Activated T-cell treated with anti-CD3 and anti-CD28 coated beads for 24 hours (primary cell): ENCODE data around the gene ARHGAP22.
"Not testable (repeated sequence)": the region's sequence is repeated elsewhere in the genome, so short reads cannot be mapped to it uniquely, and the experiment has no call there.

Experiments used
- DNase-seq: peaks from one replicate; pipeline ENCODE4 v3.0.0-alpha.2; 2020; ENCODE audit warnings: low read depth

Gene ARHGAP22

GRCh38 chr10:48450233-48450740 lies 154.6 kb downstream of the ARHGAP22 start:
- no peak for DNase-seq

DNA sequence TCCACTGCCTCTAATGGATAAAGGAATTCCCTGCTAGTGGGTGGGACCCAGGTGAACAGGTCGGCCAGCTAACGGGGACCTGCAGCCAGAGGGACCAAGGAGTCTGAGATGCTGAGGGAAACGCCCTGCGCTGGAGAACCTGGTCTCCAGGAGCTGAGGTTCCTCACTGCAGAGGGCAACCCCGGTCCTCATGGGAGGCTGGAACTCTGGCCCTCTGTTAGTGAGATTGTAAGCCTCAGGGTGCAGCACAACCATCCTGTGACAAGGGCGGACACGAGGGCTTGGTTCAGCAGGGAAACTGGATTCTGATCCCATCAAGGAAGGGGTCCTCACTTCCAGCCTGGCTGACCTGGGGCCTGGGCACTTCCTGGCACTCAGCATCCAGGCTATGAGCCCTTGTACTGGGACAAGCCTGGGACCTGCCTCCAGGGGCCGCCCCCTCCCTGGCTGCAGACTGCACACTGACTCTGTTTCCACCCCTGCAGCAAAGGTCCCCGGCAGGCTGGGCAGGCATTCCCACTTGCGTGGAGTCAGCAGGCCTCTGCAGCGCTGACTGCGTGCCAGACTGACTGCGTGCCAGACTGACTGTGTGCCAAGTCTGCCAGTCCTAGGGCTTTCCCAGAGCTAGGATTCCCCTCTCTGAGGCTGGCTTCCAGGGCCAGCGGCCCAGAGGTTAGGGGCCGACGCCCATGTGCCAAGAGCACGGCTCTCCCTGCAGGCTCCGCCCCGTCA lies 155.2 kb downstream of the ARHGAP22 start:
- DNase-seq = no peak

- no peak for DNase-seq
These were observed 156.1 kb downstream of the ARHGAP22 start for GRCh38 chr10:48448796-48449195.

GRCh38 chr10:48447356-48448215 lies 157.3 kb downstream of the ARHGAP22 start:
- DNase-seq = no peak

DNA sequence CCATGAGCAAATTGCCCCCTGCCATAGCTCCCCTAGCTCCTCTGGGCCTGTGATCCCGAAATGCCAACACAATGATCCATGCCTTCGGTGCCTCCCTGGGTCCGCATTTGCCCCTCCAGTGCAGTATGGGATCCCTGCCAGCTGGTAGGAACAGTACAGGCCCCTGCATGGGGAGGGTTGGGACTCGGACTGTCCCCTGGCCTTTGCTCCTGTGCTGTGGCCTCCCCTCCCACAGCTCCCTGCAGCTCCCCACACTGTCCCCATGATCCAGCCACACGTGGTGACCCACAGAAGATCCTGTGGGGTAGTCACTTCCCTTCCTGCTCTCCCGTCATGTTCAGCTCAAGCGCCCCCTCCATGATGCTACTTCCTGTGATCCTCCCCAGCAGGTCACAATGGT lies 158.1 kb downstream of the ARHGAP22 start:
- no peak for DNase-seq

GRCh38 chr10:48445932-48446331 lies 158.9 kb downstream of the ARHGAP22 start:
- DNase-seq = no peak

- DNase-seq = no peak
These were observed 159.7 kb downstream of the ARHGAP22 start for GRCh38 chr10:48444861-48445841.

DNA sequence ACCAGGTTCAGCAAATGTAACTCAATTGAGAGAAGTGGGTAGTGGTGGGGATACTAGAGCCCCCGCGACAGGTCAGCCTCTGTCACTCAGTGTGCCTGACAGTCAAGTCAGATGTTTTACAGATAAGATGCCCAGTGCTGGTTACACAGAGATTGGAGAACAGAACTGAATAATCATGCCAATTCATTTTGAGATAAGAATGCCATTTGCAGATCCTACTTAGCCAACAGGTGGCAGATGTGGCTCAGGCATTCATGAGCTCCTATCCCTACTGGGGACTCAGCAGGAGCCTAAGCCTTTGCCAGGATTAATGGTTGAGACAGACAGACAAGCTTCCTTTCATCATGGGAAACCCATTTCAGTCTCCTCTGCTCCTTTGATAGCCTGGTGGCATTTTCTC lies 160.6 kb downstream of the ARHGAP22 start:
- no peak for DNase-seq

DNA sequence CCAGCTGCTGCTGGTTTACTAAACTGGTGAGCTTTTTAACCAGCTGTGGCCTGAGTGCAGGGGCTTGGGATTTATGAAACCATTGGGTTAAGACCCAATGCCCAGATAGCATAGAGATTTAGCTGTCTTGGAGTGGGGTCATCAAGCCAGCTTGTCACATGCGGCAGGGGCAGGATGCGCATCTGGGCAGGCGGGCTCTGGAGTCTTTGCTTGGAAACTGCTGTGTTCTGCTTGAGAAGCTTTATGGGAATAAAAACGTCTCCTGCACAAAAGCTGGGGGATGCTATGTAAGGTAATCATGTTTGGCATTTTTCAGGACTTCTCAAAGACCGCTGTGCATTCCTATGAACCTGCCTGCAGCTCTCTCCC lies 162.1 kb downstream of the ARHGAP22 start:
- DNase-seq = no peak

DNA sequence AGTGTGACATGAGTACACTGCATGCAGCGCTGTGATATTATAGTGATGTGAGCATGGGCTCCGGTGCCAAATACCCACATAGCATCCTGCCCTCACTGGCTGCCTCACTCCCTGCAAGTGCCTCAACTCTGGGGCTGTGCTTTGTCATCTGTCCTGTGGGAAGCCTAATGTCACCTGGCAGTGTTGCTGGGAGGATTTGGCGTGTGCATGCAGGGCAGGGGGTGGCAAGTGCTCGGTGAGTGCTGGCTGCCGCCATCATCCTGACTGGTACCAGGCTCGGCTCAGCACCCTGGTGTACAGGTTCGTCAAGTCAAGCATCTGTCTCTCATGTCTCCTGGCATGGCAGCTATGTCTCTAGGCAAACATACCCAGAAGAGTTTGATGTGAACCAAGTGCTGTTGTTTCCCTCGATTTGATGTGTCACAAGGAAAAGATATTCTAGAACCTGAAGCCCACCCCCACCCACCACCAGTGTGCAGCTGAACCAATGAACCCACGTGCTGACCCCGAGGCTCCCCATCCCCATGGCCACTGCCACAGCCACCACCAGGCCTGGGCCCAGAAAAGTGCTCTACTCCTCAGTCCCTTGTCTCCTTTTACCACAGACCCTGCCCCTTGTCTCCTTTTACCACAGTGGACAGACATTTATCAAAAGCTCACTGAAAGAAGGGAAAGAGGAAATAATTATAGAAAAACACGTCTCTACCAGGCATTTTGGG lies 162.6 kb downstream of the ARHGAP22 start:
- no peak for DNase-seq

- DNase-seq = no peak
These were observed 164.1 kb downstream of the ARHGAP22 start for GRCh38 chr10:48440771-48441170.

GRCh38 chr10:48439581-48440041 lies 165.3 kb downstream of the ARHGAP22 start:
- DNase-seq = no peak

DNA sequence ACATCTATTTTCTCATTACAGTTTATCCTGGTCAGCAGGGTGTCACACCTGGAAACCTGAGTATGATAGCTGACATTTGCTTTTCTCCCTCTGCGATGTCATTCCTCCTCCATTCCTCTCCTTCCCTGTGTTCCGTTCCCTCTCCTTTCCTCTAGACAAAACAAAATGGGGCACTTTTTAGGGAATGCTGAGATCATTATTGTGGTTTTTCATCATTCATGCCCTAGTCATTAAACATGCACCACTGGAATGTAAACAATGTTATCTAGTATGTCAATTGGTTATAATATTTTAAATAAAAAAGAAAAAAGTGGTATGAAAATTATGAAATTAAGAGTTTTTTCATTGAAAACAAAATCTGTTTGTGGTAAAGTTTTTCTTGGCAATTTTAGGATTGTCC lies 165.8 kb downstream of the ARHGAP22 start:
- DNase-seq = no peak

DNA sequence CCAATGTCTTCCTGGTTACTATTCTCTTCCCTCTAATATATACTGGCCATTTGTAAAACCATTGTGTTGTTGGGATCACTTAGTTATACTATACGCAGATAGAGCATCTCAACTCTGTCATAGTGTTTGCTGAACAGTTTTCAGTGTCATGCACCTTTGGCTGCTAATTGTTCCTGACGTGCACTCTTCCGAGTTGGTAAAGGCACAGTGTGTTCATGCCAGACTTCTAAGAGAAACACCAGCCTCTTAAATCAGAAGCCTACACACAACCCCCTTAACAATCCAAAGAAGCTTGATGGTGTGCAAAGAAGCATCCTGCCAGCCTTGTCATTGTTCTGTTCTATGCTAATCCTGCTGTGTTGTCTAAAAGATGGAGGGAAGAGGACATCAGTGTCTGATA lies 167.3 kb downstream of the ARHGAP22 start:
- no peak for DNase-seq

GRCh38 chr10:48431871-48432270 lies 173.0 kb downstream of the ARHGAP22 start:
- DNase-seq = no peak

DNA sequence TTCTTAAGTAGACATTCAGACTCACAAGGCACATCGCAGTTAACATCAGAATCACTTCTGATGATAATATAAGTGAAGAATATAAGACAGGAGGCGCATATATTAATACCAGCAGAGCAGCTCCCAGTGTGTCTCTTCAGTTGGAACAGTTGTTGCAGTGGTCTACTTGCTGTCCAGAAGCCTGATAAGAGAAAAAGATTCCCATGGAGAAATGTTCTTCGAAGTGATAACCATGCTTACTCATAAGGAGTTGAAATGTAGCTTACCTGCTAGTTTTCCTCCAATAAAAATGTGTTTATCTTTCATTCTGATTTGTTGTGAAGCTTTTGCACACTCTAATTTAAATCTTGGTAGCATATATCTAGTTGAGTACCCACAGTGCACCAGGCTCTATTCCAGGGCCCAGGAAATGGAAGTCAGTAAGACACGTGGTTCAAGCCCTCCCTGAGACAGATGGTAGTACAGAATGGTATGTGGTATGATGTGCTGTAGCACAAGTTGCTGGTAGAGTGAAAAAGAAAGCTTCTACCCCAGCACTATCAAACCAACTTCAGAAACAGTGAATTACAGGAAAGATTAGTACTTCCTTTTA lies 174.4 kb downstream of the ARHGAP22 start:
- DNase-seq = no peak

GRCh38 chr10:48429309-48429708 lies 175.6 kb downstream of the ARHGAP22 start:
- DNase-seq = no peak

DNA sequence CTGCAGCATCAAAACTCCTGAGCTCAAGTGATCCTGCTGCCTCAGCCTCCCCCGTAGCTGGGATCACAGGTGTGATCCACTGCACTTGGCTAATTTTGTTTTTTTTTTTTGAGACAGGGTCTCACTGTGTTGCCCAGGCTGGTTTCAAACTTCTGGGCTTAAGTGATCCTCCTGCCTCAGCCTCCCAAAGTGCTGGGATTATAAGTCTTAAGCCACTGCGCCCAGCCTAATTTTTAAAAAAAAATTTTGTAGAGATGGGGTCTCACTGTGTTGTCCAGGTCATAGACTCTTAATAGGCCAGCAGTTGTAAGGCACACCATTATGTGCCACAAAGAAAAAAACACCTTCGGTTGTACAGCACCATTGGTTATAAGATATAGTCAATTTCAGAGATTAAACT lies 176.0 kb downstream of the ARHGAP22 start:
- DNase-seq = no peak

DNA sequence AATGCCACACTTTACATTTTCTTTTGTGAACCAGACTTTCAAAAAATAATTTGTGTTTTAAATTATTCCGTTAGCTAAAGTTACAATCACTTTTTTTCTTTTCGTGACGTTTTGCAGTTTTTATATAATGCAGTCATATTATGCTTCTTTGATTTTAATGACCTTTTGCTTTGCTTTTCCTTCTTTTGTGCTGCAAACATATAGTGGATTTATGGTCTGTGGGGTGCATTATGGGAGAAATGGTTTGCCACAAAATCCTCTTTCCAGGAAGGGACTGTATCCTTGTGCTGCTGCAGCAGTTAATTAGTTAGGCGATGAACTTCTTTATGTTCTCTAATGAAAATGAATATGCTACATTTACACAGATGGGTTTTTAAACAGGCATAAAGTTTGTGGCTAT lies 181.0 kb downstream of the ARHGAP22 start:
- no peak for DNase-seq

- not testable (repeated sequence) for DNase-seq
These were observed 183.0 kb downstream of the ARHGAP22 start for GRCh38 chr10:48421862-48422261.

- DNase-seq = no peak
These were observed 185.2 kb downstream of the ARHGAP22 start for GRCh38 chr10:48419714-48420113.
